Measurements from ENCODE around the gene CASR.
"Not testable (repeated sequence)": the region's sequence is repeated elsewhere in the genome, so short reads cannot be mapped to it uniquely, and the experiment has no call there.

CASR gene

GRCh38 chr3:122183521-122183892, at the start of gene CASR:
TSS of gene CASR (plus strand) at chr3:122183668. CDS start at chr3:122254190, 70,522 bp downstream.
- DNase-seq = no peak

GRCh38 chr3:122146466-122146865, 37.0 kb upstream of the CASR start:
- DNase-seq = no peak

DNA sequence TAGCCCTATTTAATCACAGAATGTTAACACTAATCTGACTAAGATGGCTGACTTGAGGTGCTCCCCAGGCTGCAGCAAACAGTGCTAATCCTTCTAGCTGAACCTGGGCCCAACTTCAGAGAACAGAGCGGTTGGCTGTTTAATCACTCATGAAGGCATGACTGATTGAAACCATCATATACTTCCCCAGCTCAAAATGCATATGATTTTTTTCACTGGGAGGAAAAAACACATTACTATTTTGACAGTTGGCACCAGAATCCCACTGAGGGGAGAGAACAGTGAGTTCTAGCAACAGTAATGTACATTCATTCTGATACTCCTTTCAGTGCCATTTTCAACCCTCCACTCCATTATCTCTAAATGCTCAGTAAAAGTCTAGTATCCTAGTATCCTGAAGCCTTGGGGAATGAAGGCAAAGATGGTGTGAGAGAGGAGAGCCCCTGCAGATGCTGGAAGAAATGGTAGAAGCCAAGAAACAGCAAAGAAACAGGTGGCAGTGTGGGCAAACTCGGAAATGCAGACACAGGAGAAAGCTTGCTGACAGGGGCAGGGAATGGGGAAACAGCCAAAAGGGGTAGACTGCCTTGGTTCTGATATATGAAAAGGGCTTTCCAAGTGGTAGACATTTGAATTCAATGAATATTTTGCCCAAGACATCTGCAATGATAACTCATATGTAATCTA, 34.4 kb upstream of the CASR start:
- no peak for DNase-seq

DNA sequence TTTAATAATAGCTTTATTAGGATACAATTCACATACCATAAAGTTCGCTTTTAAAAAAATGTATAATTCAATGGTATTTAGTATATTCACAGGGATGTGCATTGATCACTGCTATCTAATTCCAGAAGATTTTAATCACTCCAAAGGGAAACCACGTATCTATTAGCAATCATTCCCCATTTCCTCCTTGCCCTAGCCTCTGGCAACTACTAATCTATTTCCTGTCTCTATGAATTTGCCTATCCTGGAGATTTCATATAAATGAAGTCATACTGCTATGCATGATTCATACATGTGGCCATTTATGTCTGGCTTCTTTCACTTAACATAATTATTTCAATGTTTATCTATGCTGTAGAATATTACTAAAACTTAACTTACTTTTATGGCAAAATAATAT, 32.0 kb upstream of the CASR start:
- DNase-seq = no peak

- DNase-seq = not testable (repeated sequence)
These were observed 18.5 kb upstream of the CASR start for GRCh38 chr3:122164983-122165382.

DNA sequence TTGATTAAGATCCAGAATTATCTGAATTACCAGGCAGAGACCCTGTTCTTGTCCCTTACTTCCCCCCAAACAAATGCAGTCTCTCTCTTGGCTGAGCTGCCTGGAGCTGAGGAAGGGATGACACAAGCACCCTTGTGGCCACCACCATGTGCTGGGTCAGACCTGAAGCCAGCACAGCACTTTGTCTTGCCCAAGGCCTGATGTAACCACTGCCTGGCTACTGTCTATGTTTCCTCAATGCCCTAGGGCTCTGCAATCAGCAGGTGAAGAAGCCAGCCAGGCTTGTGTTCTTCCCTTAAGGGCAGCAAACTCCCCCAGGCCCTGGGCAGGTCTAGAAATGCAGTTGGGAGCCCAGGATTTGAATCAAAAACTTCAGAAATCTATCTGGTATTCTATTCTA, 15.8 kb upstream of the CASR start:
- DNase-seq = no peak

- DNase-seq = no peak
These were observed 15.4 kb upstream of the CASR start for GRCh38 chr3:122168044-122168443.

DNA sequence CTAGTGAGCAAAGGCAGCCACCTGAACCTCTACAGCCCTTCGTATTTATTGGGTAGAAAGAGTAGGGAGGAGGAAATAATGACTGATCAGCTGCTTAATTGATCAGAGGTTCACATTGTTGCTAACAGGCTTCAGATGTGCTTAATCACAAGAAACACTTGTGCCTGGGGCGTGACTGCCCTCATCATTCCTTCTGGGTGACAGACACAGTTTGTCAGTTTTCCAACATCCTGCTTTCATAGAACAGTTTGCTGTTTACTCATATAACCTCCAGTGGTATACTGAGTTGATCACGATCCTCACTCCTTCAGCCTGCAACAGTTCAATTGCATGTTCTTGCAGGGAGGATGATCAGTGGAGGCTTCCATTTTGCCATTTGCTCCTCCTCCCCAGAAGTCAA, 13.6 kb upstream of the CASR start:
- no peak for DNase-seq

DNA sequence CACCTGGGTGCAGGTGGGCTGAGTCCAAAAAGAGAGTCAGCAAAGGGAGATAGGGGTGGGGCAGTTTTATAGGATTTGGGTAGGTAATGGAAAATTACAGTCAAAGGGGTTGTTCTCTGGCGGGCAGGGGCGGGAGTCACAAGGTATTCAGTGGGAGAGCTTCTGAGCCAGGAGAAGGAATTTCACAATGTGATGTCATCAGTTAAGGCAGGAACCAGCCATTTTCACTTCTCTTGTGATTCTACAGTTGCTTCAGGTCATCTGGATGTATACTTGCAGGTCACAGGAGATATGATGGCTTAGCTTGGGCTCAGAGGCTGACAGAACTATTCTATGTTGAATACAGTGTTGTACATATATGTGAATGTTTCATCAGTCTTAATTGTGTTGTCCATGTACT, 12.1 kb upstream of the CASR start:
- DNase-seq = not testable (repeated sequence)

GRCh38 chr3:122178711-122179110, 4.8 kb upstream of the CASR start:
- DNase-seq = no peak

DNA sequence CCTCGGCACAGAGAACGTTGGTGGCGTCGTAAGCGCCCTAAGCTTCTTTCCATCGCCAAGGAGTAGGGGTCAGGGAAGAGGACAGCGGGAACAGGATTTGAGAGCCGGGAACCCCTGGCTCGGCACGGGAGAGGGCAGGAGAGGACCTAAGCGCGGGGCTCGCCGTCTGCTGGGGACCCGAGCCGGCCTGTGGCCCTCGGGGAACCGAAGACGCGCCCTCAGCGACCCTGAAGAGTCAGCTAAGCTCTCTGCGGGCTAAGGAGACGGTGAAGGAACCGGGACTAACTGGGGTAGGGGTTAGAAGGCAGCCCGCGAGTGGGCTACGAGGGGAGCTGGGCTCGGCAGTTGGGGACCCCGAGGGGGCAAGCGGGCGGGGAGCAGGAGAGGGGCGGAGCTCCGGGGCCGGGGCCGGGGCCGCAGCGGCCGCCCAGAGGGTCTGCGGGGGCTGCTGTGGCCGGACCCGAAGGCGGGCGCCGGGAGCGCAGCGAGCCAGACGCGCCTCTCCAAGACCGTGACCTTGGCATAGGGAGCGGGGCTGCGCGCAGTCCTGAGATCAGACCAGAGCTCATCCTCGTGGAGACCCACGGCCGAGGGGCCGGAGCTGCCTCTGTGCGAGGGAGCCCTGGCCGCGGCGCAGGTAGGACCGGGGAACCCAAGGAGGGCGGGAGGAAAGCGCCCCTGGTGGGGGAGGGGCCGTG, 574 bp downstream of the CASR start:
- DNase-seq = no peak

DNA sequence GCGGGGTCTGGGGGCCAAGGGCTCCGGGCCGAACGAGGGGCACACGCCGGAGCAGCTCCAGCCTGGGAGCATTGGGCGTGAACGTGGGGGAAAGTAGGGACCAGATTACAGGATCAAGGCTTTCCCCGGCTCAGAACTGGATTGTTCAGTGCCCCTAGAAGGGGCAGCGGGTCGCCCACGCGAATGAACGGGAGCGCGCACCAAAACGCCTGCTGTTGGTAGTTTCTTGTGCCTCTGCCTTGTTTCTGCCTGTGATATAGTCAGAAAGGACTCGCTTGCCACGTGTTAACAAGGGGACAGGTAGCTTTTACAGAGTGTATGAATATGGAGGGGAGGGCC, 1.1 kb downstream of the CASR start:
- DNase-seq = no peak

DNA sequence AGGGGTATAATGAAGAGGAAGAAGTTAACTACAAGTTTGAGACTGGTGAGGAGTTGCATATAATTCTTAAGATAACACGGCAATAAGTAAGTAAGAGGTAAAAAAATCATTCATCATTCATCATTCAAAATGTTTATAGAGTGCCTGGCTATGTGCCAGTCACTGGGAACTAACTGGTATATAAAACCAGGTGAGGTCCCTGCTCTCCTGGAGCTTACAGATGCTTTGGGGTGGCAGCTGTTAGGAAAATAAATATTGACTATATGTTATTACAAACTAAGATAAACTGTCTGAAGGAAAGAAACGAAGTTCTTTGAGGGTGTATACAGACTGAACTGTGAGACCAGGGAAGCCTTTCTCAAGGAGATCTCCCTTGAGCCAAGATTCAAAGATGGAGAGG, 2.9 kb downstream of the CASR start:
- DNase-seq = no peak

GRCh38 chr3:122188737-122189136, 5.3 kb downstream of the CASR start:
- no peak for DNase-seq

GRCh38 chr3:122189357-122189756, 5.9 kb downstream of the CASR start:
- no peak for DNase-seq

GRCh38 chr3:122190525-122190924, 7.1 kb downstream of the CASR start:
- DNase-seq = no peak

DNA sequence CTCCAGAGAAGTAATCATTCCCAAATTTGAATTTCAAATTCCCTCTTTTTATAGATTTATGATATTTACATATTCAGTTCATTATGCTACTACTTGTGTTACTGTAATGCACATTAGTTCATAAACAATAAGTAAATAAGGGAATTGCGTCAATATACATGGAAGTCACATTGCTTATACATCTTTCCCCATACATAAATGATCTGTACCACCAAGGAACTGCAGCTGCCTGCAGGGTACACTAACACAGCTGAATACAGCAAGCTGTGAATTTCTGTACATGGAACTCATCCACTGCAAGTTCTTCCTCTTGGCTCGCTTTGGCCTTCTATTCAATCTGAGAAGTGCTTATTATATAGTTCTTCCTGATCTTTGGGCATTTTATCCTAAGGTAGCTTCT, 15.5 kb downstream of the CASR start:
- DNase-seq = no peak

DNA sequence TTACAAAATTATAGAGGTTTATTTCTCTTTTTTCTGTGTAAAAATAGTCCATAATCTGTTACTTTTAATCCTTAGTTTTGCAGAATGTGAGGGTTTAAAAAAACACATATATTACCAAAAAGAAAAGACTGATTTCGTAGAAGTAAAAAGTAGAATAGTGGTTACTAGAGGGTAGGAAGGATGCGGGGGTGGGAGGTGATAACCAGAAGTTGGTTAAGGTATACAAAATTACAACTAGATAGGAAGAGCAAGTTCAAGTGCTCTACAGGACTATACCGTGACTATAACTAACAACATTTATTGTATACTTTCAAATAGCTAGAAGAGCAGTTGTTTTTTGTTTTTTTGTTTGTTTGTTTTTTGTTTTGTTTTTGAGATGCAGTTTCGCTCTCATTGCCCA, 16.1 kb downstream of the CASR start:
- DNase-seq = no peak

DNA sequence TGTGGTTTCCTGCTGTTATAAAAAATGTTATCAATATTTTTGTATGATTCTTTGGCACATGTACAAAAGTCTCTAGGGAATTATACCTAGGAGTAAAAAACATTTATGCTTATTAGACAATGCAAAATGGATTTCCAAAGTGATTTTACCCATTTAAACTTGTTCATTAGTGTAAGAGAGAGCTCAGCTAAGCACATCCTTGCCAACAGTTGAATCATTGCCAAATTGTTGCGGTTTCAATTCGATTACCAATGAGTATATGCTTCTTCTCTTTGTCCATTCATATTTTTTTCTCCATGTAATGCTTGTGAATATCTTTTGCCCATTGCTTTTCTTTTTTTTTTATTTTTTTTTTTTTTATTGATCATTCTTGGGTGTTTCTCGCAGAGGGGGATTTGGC, 17.2 kb downstream of the CASR start:
- DNase-seq = no peak

- not testable (repeated sequence) for DNase-seq
These were observed 18.0 kb downstream of the CASR start for GRCh38 chr3:122201476-122201875.

GRCh38 chr3:122208579-122208978, 25.1 kb downstream of the CASR start:
- no peak for DNase-seq

DNA sequence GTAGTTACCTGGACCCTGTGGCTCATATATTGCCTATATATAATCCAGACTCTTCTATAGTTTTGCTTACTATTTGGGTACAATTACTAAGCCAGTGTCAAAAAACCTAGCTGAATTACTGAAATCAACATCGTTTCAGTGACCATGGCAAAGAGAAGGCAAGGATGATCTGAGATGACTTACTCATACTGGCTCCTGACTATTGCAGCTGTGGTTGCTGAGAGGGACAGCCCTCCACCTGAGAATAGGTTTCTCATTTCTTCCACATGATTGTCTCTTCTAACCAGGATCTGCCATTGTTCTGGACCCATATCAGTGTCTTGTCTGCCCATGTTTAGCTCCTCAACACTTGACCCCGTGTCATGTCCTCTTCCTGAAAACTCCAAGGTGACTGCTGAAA, 30.2 kb downstream of the CASR start:
- no peak for DNase-seq

GRCh38 chr3:122214711-122215110, 31.2 kb downstream of the CASR start:
- no peak for DNase-seq

GRCh38 chr3:122215592-122216298, 32.3 kb downstream of the CASR start:
- no peak for DNase-seq
